MM.1S (cell line): ENCODE measurements around the gene TMTC4.
"Not testable (repeated sequence)": the region's sequence is repeated elsewhere in the genome, so short reads cannot be mapped to it uniquely, and the experiment has no call there.

Experiments
- EZH2 ChIP-seq: fragments of 300-600 bp; sonication (generic); optimal IDR thresholded peaks from 2 replicates; pipeline ENCODE3; 2017; ENCODE audit warnings: low read depth, mild to moderate bottlenecking, antibody characterized with exemption, low read length, mixed read lengths
- TF ChIP-seq, protein P1 (sequence below): fragments of 300-600 bp; sonication (generic); IDR thresholded peaks from 2 replicates; pipeline ENCODE4 v1.5.1; 2016; ENCODE audit warnings: antibody characterized with exemption, low read length, mixed read lengths

DNA sequence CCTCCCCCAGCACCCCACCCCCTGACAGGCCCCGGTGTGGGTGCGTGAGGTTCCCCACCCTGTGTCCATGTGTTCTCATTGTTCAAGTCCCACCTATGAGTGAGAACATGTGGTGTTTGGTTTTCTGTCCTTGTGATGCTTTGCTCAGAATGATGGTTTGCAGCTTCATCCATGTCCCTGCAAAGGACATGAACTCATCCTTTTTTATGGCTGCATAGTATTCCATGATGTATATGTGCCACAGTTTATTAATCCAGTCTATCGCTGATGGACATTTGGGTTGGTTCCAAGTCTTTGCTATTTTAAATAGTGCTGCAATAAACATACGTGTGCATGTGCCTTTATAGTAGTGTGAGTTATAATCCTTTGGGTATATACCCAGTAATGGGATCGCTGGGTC is 2.5 kb upstream of the TMTC4 start:
- not testable (repeated sequence) for TF ChIP-seq EZH2
- TF ChIP-seq, protein P1, sequence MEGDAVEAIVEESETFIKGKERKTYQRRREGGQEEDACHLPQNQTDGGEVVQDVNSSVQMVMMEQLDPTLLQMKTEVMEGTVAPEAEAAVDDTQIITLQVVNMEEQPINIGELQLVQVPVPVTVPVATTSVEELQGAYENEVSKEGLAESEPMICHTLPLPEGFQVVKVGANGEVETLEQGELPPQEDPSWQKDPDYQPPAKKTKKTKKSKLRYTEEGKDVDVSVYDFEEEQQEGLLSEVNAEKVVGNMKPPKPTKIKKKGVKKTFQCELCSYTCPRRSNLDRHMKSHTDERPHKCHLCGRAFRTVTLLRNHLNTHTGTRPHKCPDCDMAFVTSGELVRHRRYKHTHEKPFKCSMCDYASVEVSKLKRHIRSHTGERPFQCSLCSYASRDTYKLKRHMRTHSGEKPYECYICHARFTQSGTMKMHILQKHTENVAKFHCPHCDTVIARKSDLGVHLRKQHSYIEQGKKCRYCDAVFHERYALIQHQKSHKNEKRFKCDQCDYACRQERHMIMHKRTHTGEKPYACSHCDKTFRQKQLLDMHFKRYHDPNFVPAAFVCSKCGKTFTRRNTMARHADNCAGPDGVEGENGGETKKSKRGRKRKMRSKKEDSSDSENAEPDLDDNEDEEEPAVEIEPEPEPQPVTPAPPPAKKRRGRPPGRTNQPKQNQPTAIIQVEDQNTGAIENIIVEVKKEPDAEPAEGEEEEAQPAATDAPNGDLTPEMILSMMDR = not testable (repeated sequence)
